HG02885 (cell line): ENCODE data around the gene P4HA2.
A peak's percentile ranks its signal among the peaks of the same experiment; 100 is the strongest.

ENCODE experiments used
- ATAC-seq: cut with Tn5 transposase; IDR thresholded peaks from one replicate; pipeline ENCODE4 v1.9.1; 2021; ENCODE audit warnings: mild to moderate bottlenecking; ENCODE audit not compliant: unreplicated experiment, poor library complexity

P4HA2 gene

DNA sequence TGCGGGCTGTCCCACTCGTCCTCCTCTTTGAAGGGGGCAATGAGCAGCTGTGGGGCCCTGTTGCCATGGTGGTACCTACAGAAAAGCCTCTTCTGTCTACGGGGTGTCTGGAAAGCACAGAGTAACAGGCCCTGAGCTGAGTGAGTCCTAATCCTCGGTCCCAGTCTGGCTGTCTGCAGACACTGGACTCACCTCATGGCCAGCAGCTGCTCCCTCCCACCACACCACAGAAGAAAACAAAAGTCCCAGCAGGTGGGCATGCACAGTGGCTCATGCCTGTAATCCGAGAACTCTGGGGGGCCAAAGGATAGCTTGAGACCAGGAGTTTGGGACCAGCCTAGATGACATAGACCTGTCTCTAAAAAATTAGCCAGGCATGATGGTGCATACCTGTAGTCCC, 19.9 kb downstream of the P4HA2 start:
- no peak for ATAC-seq

DNA sequence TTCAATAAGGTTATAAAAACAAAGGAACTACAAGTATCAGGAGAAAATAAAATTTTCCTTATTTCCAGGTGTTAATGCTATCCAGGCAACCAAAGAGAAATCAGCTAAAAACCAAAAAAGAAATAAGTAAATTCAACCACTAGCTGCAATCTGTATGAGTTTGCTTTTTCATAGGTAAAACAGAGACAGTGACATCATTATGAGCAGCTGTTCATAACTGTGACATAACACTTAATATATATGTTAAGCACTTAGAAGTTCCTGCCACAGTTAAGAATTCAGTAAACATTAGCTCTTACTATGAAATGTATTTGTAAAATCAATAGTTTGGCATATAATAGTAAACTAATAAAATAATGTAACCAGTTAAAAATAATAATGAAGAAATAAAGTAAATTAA, 20.9 kb downstream of the P4HA2 start:
- no peak for ATAC-seq

DNA sequence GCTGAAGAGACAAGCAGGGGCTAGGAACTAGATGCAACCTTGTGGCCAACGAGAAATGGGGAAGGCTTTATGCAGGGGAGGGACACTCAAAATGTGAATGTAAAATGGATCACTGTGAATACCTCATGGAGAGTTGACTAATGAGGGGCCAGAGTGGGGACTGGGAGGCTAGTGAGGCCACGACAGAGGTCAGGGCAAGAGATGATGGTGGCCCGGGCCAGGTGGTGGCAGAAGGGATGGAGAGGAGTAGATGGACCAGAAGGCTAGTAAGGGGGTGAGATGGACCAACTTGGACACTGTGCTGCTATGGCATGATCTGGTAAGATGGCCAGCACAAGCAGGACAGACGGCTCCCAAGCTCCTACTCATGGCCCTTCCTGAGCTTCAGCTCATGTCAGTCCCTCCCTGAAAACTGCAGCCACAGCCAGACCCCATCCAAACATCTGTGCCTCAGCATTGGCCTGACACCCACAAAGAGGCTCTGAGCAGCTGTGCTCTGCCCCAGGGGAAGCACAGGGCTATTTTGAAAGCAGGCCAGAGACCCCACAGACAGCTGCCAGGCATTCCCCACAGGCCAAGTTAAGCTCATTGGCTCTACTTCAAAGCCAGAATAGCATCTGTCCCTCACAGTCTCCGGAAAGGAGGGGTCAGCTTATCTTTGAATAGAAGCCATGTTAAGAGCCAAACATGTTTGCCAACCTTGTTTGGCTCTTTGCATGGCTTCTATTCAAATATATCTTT, 22.1 kb downstream of the P4HA2 start:
- peak; percentile 63 for ATAC-seq

DNA sequence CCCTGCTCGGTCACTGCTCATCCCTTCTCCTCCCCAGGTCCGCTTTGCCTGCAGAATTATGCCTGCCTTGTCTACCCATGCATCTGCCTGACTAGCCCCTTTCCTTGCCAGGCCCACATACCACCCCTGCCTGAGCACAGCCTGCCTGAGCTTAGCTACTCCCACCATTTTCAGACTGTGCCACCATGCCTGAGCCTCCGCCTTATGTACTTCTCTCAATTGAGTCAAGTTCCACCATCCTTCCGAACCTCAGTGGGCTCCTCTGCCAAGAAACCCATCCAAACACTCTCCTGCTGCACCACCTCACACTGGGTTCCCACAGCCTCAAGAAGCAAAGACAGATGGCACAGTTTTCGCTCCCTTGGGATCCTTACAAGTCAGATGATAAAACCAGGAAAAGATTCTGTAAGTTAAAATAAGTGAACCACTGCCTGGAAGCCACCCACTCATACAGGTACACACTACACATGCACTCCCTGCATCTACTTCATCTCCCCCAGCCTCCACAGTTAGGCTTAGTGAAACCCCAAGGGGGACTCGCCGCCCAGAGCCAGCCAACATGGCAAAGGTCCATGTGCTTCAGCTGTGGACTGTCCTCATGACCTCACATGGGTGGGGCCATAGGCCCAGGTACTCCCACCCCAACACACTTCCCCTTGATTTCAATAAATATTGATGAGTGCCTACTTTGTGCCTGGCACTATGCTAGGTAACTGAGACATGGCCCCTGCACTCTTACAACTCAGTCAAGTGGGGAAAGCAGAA, 23.1 kb downstream of the P4HA2 start:
- no peak for ATAC-seq

DNA sequence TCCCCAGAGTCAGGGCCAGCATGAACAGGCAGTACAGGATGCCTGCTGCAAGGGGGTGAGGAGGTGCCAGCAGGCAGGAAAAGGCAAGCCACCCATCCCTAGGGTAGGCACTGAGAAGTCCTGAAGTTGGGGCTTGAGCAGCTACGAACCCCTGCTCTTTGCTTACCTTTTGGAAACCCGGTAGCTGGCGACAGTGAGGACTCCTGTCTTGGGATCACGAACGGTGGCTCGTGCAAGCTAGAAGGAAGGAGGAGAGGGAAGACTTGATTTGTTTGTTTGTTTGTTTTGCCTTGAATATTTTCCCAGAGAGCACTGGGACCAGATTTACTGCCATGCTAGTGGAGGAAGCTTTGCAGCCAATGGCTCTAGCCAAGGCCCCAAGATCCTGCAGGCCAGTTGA, 23.7 kb downstream of the P4HA2 start:
- ATAC-seq, result no peak

DNA sequence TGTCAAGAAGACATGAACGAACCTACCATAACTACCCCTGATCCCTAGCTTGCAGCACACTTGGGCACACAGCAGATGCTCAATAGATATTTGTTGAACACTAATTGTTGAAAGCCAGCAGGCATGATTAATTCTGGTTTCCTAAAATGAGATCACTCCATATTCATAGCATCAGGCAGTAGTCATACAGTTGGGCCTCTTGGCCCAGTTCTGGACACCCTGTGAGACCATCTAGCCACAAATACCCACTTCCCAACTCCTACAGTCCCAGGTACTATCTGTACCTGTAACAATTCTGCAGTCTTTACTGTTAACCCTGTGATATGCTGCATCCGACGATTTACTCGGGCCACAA, 24.2 kb downstream of the P4HA2 start:
- no peak for ATAC-seq

DNA sequence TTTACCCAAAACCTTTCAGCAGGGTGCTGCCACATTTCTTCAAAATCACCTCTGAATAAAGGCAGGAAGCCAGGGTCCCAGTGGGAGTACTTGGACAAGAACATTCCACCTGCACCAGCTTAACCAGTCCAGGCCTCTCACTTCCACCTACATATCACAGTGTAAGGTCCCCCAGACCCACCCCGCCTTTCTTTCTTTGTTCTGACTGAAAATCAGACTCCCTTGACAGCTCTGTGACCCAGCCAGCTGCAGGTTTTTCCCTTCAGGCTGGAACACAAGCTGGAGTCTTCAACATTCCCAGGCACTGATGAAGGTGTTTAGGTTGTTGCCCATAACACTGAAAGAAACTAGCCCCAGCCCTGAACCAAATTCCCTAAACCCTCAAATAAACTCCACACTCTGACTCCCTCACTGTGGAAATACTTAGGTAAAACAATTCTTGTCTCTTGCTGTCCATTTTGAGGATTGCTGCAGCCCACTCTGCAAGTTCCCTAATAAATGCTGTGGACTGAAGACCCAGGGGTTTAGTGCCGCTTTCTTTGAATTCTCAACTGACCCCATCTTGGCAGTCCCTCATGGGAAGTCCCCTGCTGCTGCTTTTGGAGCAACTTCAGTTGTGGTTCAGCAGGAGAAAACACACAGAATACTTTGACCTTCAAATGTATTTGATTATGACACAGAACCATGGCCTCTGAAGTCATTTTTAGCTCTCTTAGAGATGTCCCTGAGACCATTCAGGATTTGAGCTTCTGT, 24.8 kb downstream of the P4HA2 start:
- ATAC-seq, result no peak

DNA sequence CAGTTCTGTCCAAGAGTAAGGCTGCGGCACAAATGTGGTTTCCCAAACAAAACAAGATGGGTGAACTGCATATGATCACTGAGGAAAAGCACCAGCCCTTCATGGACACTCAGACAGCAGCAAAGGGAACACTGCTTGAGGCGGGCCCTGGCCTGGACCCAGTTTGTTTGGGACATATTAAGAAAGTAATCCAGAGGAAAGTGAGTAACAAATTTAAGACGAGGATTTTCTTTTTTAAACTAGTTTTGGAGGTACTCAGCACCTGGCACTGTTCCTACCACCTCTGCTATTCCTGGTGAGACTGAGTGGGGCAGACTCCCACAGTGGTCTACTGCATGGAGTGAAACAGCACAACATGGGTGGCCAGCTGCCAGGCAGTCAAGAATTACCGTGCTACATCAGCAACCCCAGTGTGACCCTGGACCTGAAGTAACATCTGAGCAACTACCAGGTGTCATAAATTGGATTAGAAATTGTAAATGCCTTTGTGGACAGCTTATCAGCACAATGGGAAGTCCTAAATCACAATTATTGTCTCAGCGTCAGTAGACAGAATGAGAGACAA, 28.5 kb downstream of the P4HA2 start:
- ATAC-seq, result no peak

DNA sequence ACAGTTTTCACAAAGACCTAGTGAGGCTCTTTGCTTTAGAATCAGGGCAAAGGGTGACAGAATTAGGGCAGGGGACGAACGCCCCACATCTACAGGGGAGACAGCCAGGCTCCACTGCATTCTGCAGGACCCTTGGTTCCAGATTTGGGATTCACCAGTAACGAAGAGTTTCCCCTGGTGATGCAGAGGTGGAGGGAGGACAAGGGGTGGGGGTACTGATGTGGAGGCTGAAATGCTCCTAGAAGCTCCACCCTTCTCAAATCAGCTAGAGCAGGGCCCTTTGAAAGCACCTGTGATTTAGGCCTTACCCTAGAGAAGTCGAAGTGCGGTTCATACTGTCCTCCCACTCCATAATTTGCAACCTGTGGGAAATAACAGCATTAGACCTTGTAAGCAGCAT, 29.1 kb downstream of the P4HA2 start:
- no peak for ATAC-seq

DNA sequence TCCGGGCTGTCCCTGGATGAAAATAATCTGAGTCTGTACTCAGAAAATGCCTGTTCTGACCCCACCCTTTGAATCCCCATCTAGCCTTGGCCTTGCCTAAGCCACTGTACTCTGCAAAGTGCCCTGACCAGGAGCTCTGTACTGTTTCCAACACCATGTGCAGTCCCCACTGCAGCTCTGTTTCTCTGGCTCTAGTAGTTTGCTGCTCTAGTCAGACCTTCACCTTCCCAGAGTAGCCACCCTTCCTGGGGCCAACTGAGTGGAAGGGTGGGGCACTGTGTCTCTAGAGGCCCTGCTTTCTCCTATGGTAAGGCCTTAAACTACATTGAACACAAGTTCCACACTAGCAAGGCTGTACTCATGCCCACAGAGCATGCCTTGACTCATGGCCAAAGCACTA, 31.9 kb downstream of the P4HA2 start:
- no peak for ATAC-seq

DNA sequence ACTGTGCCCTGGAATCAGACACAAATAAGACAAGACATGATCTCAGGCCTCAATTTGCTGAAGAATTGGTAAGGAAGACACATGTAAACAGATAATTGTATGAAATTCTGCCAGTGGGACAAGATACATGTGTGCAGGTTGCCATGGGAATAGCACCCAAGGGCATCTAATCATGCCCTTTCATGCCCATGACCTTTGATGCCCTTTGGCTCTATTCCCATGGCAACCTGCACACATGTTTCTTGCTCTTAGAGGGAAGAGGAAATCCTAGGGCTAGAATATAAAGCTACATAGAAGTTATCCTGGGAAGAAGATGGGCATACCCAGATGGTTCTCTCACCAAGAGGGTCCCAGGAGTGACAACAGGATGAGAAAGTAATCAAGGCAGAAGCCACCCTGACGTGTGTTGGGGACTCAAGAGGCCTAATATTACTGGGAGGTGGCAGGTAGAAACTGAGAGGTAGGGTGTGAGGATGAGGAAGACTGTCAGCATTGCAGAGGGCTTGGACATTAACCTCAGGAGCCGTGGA, 34.4 kb downstream of the P4HA2 start:
- no peak for ATAC-seq

DNA sequence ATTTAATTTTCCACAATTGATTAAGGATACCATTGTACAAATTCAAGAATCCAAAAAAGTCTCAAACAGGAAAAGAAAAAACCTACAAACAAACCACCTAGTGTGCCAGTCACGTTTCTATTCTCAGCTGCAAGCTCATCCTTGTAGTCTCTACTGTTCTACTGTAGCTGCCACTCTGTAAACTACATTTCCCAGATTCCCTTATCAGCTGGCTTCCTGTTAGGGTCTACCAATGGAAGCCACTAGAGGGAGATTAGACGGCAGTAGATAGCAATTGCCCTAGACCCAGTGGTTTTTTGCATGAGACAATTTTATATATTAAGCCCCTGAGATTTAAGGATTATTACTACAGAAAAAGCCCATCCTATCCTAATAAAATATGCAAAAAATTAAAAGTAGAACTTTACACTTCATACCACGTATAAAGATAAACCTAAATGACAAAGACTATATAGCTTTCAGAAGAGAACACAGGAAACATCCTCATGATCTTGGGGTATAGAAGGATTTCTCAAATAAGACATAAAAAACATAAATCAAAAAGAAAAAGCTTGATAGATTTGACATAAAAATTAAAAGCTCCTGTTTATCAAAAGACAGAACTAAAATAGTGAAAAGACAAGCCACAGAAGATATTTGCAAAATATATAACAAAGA, 37.4 kb downstream of the P4HA2 start:
- peak; percentile 87 for ATAC-seq

DNA sequence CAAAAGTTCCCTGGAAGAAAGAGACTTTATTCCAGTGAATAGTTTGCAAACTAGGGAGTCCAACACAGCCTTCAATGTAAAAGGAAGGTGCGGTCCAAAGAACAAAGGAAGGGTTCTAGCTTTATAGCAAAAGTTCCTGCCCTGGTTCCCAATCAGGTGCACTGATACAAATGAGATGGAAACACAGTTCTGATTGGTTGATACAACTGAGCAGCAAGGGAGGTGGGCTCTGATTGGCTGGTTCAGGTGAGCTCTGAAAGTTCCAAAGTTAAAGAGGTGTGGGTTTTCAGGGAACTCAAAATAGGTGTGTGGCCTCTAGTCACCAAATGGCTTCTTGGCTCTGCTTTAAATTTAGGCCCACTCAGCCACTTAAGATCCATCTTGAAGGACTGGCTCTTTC, 43.1 kb downstream of the P4HA2 start:
- no peak for ATAC-seq

DNA sequence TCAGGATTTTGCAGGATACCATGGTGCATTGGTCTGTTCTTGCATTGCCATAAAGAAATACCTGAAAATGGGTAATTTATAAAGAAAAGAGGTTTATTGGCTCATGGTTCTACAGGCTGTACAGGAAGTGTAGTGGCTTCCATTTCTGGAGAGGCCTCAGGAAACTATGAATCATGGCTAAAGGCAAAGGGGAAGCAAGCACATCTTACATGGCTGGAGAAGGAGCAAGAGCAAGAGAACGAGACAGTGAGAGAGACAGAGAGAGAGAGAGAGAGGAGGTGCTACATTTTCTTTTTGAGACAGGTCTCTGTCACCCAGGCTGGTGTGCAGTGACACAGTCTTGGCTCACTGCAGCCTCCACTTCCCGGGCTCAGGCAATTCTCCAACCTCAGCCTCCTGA, 43.9 kb downstream of the P4HA2 start:
- ATAC-seq, result no peak

DNA sequence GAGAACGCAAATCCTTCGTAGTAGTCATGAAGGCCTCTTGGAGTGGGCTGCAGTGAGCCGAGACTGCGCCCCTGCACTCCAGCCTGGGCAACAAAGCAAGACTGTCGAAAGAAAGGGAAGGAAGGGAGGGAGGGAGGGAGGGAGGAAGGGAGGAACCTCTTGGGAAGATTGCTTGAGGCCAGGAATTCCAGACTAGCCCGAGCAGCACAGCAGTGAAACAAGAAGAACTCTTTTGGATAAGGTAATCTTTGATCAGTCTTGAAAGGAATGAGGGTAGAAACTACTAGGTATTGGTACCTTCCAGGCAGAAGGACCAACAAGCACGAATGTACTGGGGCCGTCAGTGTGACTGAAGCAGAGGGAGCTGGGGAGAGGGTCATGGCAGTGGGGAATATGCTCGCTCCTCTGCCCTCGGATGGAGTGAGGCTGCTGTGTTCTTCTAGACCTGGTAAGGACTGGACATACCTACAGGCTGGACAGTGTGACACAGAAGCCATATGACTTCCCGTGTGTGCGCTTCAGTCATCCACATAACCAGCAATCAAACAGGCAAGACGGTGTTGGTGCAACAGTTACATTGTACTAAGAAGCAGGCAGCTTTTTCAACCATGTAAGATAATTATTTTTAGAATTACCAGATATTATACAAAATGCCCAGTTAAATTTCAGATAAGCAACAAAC, 45.2 kb downstream of the P4HA2 start:
- ATAC-seq, result no peak

DNA sequence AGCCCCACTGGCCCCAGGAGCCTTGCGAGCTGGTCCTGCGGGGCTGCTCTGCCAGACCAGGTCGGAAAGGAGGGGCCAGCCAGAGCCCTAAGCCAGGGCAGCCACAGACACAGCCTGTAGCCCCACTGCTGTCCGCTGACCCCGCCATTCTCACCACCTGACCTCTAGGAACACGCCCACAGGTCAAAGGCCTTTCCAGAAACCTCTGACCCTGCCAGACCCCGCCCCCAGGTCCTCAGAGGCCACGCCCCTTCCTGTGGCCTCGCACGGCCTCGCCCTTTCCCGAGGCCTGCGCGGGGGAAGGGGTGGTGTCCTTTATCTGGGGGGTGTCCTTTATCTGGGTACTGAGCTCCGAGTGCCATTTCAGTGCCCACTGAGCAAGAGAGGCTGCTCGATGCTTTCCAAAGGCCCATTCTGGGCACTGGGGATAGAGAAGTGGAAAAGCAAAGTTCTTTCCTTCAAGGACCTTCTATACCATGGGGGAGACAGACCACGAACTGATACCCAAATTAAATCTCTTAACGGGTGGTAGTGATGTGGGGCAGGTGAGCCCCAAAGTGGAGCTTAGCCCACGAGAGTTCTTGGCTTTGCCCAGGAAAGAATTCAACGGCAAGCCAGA, 46.5 kb downstream of the P4HA2 start:
- no peak for ATAC-seq

DNA sequence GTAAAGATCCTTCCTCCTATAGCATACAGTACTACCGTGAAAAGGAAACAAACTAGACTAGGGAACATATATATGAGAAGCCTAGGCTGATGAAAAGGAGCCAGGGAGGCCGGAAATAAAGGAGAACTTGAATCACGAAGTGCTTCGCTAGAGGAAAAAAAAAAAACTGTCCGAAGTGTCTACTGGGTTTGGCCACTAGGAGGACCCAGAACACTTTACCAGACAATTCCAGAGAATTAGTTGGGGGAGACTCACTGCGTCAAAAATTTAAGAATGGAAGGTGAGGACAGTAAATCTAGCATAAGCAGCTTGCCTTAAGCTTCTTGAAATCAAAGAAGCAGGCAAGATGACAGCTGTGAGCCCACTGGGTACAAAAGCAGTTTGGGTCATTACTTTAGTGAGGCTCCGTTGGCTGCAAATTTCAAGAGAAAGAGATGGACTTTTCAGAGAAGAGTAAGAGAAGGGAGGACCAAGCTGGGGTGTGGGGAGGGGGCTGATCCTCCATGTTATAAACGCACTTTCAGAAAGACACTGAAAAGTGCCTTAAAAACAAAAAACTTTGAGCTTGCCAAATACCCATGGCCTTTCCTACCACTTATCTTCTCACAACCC, 47.4 kb downstream of the P4HA2 start:
- no peak for ATAC-seq

DNA sequence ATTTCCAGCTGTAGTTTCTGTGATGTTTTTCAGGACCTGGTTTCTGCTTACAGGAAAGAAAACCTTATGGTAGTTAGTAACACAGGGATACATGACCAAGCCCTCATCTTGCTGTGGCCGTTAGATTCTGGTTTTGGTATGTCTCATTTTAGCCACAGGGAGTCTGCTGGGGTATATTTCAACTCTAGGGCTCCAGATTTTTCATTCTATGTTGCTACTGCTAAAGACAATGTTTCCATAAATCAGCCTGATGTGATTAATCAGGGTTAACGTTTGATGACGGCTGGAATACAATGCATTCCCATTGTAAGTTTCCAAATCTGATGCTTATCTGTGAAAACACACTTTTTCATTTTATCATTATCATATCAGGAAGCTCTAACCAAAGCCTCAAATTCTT, 48.2 kb downstream of the P4HA2 start:
- ATAC-seq, result peak; percentile 64

DNA sequence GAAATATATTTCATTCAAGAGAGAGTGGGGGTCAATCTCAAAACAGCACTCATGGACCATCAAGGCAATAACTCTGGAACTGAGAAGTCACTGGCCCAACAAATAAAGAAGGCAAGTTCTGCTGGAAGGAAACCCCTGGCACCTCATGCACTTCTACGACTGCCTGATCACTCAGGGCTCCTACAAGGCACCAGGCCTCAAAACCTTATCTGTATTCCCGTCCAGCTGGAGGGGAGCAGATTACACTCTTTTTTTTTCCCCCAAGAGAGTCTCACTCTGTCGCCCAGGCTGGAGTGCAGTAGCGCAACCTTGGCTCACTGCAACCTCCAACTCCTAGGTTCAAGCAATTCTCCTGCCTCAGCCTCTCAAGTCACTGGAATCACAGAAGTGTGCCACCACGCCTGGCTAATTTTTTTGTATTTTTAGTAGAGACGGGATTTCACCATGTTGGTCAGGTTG, 49.9 kb downstream of the P4HA2 start:
- no peak for ATAC-seq
